NT2/D1 (cell line): Measurements from ENCODE around the gene CFD.

Experiments used
- DNase-seq: peaks from one replicate; pipeline ENCODE4 v3.0.0-alpha.2; 2011; ENCODE audit warnings: low read depth, low spot score
- H3K27me3 ChIP-seq: 2 replicates; pipeline ENCODE4 v1.6.0; 2011; ENCODE audit warnings: mild to moderate bottlenecking; ENCODE audit not compliant: insufficient read length, insufficient read depth
- H3K36me3 ChIP-seq: 2 replicates; pipeline ENCODE4 v1.6.1; 2011; ENCODE audit warnings: mild to moderate bottlenecking, low read length, mixed read lengths; ENCODE audit not compliant: insufficient read depth, insufficient read length
- H3K4me1 ChIP-seq: 2 replicates; pipeline ENCODE4 v1.5.1; 2011; ENCODE audit not compliant: insufficient read depth, insufficient read length
- H3K4me3 ChIP-seq: 2 replicates; pipeline ENCODE4 v1.5.1; 2011; ENCODE audit warnings: low read depth; ENCODE audit not compliant: insufficient read length
- H3K9ac ChIP-seq: 2 replicates; pipeline ENCODE4 v1.6.0; 2011; ENCODE audit warnings: low read depth; ENCODE audit not compliant: insufficient read length
- H3K9me3 ChIP-seq: 2 replicates; pipeline ENCODE4 v1.5.1; 2011; ENCODE audit warnings: mild to moderate bottlenecking, low read length; ENCODE audit not compliant: insufficient read depth
- SUZ12 ChIP-seq: IDR thresholded peaks from 2 replicates; pipeline ENCODE4 v1.6.1; 2011; ENCODE audit not compliant: insufficient read length, insufficient read depth; ENCODE audit errors: extremely low read depth
- YY1 ChIP-seq: IDR thresholded peaks from 2 replicates; pipeline ENCODE4 v1.6.1; 2011; ENCODE audit not compliant: insufficient read length, insufficient read depth
- ZNF274 ChIP-seq: IDR thresholded peaks from 2 replicates; pipeline ENCODE4 v1.6.1; 2011; ENCODE audit warnings: mild to moderate bottlenecking, low read depth, low read length

Gene CFD

GRCh38 chr19:879711-880438 lies 20.4 kb downstream of the CFD start:
- Histone ChIP-seq H3K9ac (no peak overlapping the region), H3K36me3 (peaks cover 74% of the 10 kb centered on the region), H3K9me3 (peaks cover 6% of the 10 kb centered on the region; the same call in 1 of the 2 replicates), H3K4me3 (no peak overlapping the region), H3K27me3 (no peaks in the 10 kb centered on the region), H3K4me1 (peaks cover 6% of the 10 kb centered on the region)
- TF ChIP-seq ZNF274 = no peak
- no peak for TF ChIP-seq SUZ12
- TF ChIP-seq YY1 = no peak
- no peak for DNase-seq

GRCh38 chr19:881385-882071 lies 22.1 kb downstream of the CFD start:
- DNase-seq = no peak
- H3K27me3 ChIP-seq = no peaks in the 10 kb centered on the region
- peaks cover 6% of the 10 kb centered on the region; the same call in 1 of the 2 replicates for H3K9me3 ChIP-seq
- H3K4me3 ChIP-seq = no peak overlapping the region
- H3K4me1 ChIP-seq = peaks cover 7% of the 10 kb centered on the region
- H3K36me3 ChIP-seq = peaks cover 76% of the 10 kb centered on the region
- no peak for TF ChIP-seq YY1
- TF ChIP-seq ZNF274 = no peak
- TF ChIP-seq SUZ12 = no peak
- no peak overlapping the region for H3K9ac ChIP-seq

GRCh38 chr19:882871-883497 lies 23.5 kb downstream of the CFD start:
- Histone ChIP-seq H3K27me3 (no peaks in the 10 kb centered on the region), H3K9me3 (peaks cover 6% of the 10 kb centered on the region; the same call in 1 of the 2 replicates), H3K4me1 (peaks cover 7% of the 10 kb centered on the region), H3K4me3 (no peak overlapping the region), H3K9ac (no peak overlapping the region), H3K36me3 (peaks cover 82% of the 10 kb centered on the region)
- DNase-seq = no peak
- no peak for TF ChIP-seq ZNF274
- TF ChIP-seq SUZ12 = no peak
- no peak for TF ChIP-seq YY1

- peaks cover 6% of the 10 kb centered on the region; the same call in 1 of the 2 replicates for H3K9me3 ChIP-seq
- peaks cover 88% of the 10 kb centered on the region for H3K36me3 ChIP-seq
- H3K9ac ChIP-seq = no peak overlapping the region
- TF ChIP-seq ZNF274 = no peak
- TF ChIP-seq SUZ12 = no peak
- TF ChIP-seq YY1 = no peak
- H3K27me3 ChIP-seq = no peaks in the 10 kb centered on the region
- DNase-seq = no peak
- H3K4me3 ChIP-seq = no peak overlapping the region
- peaks cover 7% of the 10 kb centered on the region for H3K4me1 ChIP-seq
Observed at GRCh38 chr19:883661-884211, 24.3 kb downstream of the CFD start.

GRCh38 chr19:884420-885211 lies 25.2 kb downstream of the CFD start:
- Histone ChIP-seq H3K4me1 (peaks cover 7% of the 10 kb centered on the region), H3K4me3 (no peak overlapping the region), H3K27me3 (no peaks in the 10 kb centered on the region), H3K36me3 (peaks cover 91% of the 10 kb centered on the region), H3K9ac (peak overlapping the region; percentile 42), H3K9me3 (peaks cover 6% of the 10 kb centered on the region; the same call in 1 of the 2 replicates)
- no peak for TF ChIP-seq SUZ12
- TF ChIP-seq ZNF274 = no peak
- no peak for TF ChIP-seq YY1
- no peak for DNase-seq

- no peak for TF ChIP-seq YY1
- no peak for TF ChIP-seq ZNF274
- TF ChIP-seq SUZ12 = no peak
- no peak for DNase-seq
- Histone ChIP-seq H3K4me3 (no peak overlapping the region), H3K27me3 (no peaks in the 10 kb centered on the region), H3K9ac (no peak overlapping the region), H3K9me3 (peaks cover 6% of the 10 kb centered on the region; the same call in 1 of the 2 replicates), H3K36me3 (peaks cover 96% of the 10 kb centered on the region), H3K4me1 (peaks cover 7% of the 10 kb centered on the region)
Observed at GRCh38 chr19:885536-886224, 26.2 kb downstream of the CFD start.
